D341Med (cell line): ENCODE data around the gene ASH1L.
"Not testable (repeated sequence)": the region's sequence is repeated elsewhere in the genome, so short reads cannot be mapped to it uniquely, and the experiment has no call there.

Experiments
- DNase-seq: peaks from one replicate; pipeline ENCODE4 v3.0.0; 2012; ENCODE audit warnings: low spot score

ASH1L gene

GRCh38 chr1:155488419-155488818 lies 74.2 kb downstream of the ASH1L start:
- DNase-seq = not testable (repeated sequence)

- no peak for DNase-seq
These were observed 75.1 kb downstream of the ASH1L start for GRCh38 chr1:155487541-155487940.

- not testable (repeated sequence) for DNase-seq
These were observed 75.7 kb downstream of the ASH1L start for GRCh38 chr1:155486952-155487351.

- no peak for DNase-seq
These were observed 76.7 kb downstream of the ASH1L start for GRCh38 chr1:155485945-155486344.

GRCh38 chr1:155485222-155485621 lies 77.4 kb downstream of the ASH1L start:
- no peak for DNase-seq

- DNase-seq = no peak
These were observed 80.8 kb downstream of the ASH1L start for GRCh38 chr1:155481741-155482241.

- DNase-seq = no peak
These were observed 83.4 kb downstream of the ASH1L start for GRCh38 chr1:155479205-155479604.

- DNase-seq = no peak
These were observed 84.2 kb downstream of the ASH1L start for GRCh38 chr1:155478270-155478852.

GRCh38 chr1:155474146-155474545 lies 88.5 kb downstream of the ASH1L start:
- DNase-seq = no peak

- DNase-seq = no peak
These were observed 89.3 kb downstream of the ASH1L start for GRCh38 chr1:155473151-155473821.

GRCh38 chr1:155472491-155473083 lies 90.0 kb downstream of the ASH1L start:
- no peak for DNase-seq

GRCh38 chr1:155471891-155472290 lies 90.7 kb downstream of the ASH1L start:
- no peak for DNase-seq

- no peak for DNase-seq
These were observed 91.6 kb downstream of the ASH1L start for GRCh38 chr1:155471026-155471425.

- DNase-seq = no peak
These were observed 95.6 kb downstream of the ASH1L start for GRCh38 chr1:155466996-155467395.

- DNase-seq = no peak
These were observed 96.0 kb downstream of the ASH1L start for GRCh38 chr1:155466617-155466972.

- DNase-seq = no peak
These were observed 98.5 kb downstream of the ASH1L start for GRCh38 chr1:155463865-155464650.

GRCh38 chr1:155458111-155458510 lies 104.5 kb downstream of the ASH1L start:
- DNase-seq = no peak

GRCh38 chr1:155457266-155457665 lies 105.3 kb downstream of the ASH1L start:
- DNase-seq = no peak

- peak; percentile 61 for DNase-seq
These were observed 106.9 kb downstream of the ASH1L start for GRCh38 chr1:155455588-155456195.

- no peak for DNase-seq
These were observed 108.5 kb downstream of the ASH1L start for GRCh38 chr1:155454096-155454495.

GRCh38 chr1:155453141-155453540 lies 109.5 kb downstream of the ASH1L start:
- DNase-seq = no peak

GRCh38 chr1:155451199-155451598 lies 111.4 kb downstream of the ASH1L start:
- no peak for DNase-seq
